ENCODE measurements around the gene TTC28.
"Not testable (repeated sequence)": the region's sequence is repeated elsewhere in the genome, so short reads cannot be mapped to it uniquely, and the experiment has no call there.

TTC28 gene

GRCh38 chr22:28521451-28521850 is 158.2 kb downstream of the TTC28 start:
- no peak for DNase-seq (ENCODE audit: low spot score)
- TF ChIP-seq CTCF (IDR thresholded peaks at IDR 0.05; ENCODE audit: borderline replicate concordance, control extremely low read depth, extremely low read depth, insufficient read depth, missing control alignments), result no peak
- in situ Hi-C loops (cut with MboI; ENCODE audit: low sequenced_read_pairs, unreplicated experiment), result no loop called here

DNA sequence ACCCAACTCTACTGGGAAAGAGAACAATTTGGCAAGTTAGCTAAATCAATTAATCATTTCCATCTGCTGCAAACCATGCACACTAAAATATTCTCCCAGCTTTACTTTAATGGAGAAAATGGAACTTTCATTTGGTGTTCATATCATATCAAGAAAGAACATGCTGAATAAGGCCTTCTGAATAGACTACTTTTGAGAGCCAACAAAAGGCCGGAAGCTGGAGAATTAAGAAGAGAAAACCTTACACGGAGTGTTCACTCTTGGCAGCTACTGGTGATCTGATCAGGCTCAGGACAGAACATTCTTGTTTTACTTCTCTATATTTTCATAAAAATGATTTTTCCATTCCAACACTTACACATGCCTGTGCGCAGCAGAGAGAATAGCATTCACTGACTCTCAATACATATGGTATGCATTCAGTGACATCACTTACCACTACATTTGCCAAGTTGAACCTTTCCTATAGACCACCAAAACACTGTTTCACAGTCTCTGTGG is 165.3 kb downstream of the TTC28 start:
- no peak for TF ChIP-seq CTCF (IDR thresholded peaks at IDR 0.05; ENCODE audit: borderline replicate concordance, control extremely low read depth, extremely low read depth, insufficient read depth, missing control alignments)
- in situ Hi-C loops (cut with MboI; ENCODE audit: low sequenced_read_pairs, unreplicated experiment), result no loop called here
- no peak for DNase-seq (ENCODE audit: low spot score)

GRCh38 chr22:28512387-28512786 is 167.3 kb downstream of the TTC28 start:
- in situ Hi-C loops (cut with MboI; ENCODE audit: low sequenced_read_pairs, unreplicated experiment); DNase-seq (ENCODE audit: low spot score): not testable (repeated sequence)

- in situ Hi-C loops (cut with MboI; ENCODE audit: low sequenced_read_pairs, unreplicated experiment), result no loop called here
- no peak for TF ChIP-seq CTCF (IDR thresholded peaks at IDR 0.05; ENCODE audit: borderline replicate concordance, control extremely low read depth, extremely low read depth, insufficient read depth, missing control alignments)
- DNase-seq (ENCODE audit: low spot score), result no peak
These were observed 171.7 kb downstream of the TTC28 start for GRCh38 chr22:28507896-28508295.

GRCh38 chr22:28506150-28506535 is 173.5 kb downstream of the TTC28 start:
- no peak for TF ChIP-seq CTCF (IDR thresholded peaks at IDR 0.05; ENCODE audit: borderline replicate concordance, control extremely low read depth, extremely low read depth, insufficient read depth, missing control alignments)
- DNase-seq (ENCODE audit: low spot score), result no peak
- in situ Hi-C loops (cut with MboI; ENCODE audit: low sequenced_read_pairs, unreplicated experiment), result no loop called here

- in situ Hi-C loops (cut with MboI; ENCODE audit: low sequenced_read_pairs, unreplicated experiment), result no loop called here
- TF ChIP-seq CTCF (IDR thresholded peaks at IDR 0.05; ENCODE audit: borderline replicate concordance, control extremely low read depth, extremely low read depth, insufficient read depth, missing control alignments), result no peak
- no peak for DNase-seq (ENCODE audit: low spot score)
These were observed 174.1 kb downstream of the TTC28 start for GRCh38 chr22:28505416-28506149.

GRCh38 chr22:28500006-28500405 is 179.6 kb downstream of the TTC28 start:
- in situ Hi-C loops (cut with MboI; ENCODE audit: low sequenced_read_pairs, unreplicated experiment), result no loop called here
- no peak for TF ChIP-seq CTCF (IDR thresholded peaks at IDR 0.05; ENCODE audit: borderline replicate concordance, control extremely low read depth, extremely low read depth, insufficient read depth, missing control alignments)
- DNase-seq (ENCODE audit: low spot score), result no peak
